Measurements from ENCODE around the gene TDRKH.

TDRKH gene

GRCh38 chr1:151820940-151821339 is 30.6 kb upstream of the TDRKH start:
- TF ChIP-seq ZFX (IDR thresholded peaks at IDR 0.05; ENCODE audit: borderline replicate concordance): no peak
- TF ChIP-seq CTCF (IDR thresholded peaks at IDR 0.05): no peak
- no peak overlapping the region for H3K27ac ChIP-seq

- TF ChIP-seq ZFX (IDR thresholded peaks at IDR 0.05; ENCODE audit: borderline replicate concordance) (no peak), CTCF (IDR thresholded peaks at IDR 0.05) (no peak)
- H3K27ac ChIP-seq: no peak overlapping the region
Measured at GRCh38 chr1:151819976-151820623, 29.8 kb upstream of the TDRKH start.

GRCh38 chr1:151819227-151819835 is 29.0 kb upstream of the TDRKH start:
- TF ChIP-seq ZFX (IDR thresholded peaks at IDR 0.05; ENCODE audit: borderline replicate concordance) (no peak), CTCF (IDR thresholded peaks at IDR 0.05) (no peak)
- H3K27ac ChIP-seq: no peak overlapping the region

- no peak overlapping the region for H3K27ac ChIP-seq
- TF ChIP-seq ZFX (IDR thresholded peaks at IDR 0.05; ENCODE audit: borderline replicate concordance): no peak
- TF ChIP-seq CTCF (IDR thresholded peaks at IDR 0.05): no peak
Measured at GRCh38 chr1:151817353-151817730, 27.0 kb upstream of the TDRKH start.

GRCh38 chr1:151816548-151817352 is 26.4 kb upstream of the TDRKH start:
- H3K27ac ChIP-seq: no peak overlapping the region
- no peak for TF ChIP-seq ZFX (IDR thresholded peaks at IDR 0.05; ENCODE audit: borderline replicate concordance)
- TF ChIP-seq CTCF (IDR thresholded peaks at IDR 0.05): no peak

- no peak overlapping the region for H3K27ac ChIP-seq
- TF ChIP-seq ZFX (IDR thresholded peaks at IDR 0.05; ENCODE audit: borderline replicate concordance) (no peak), CTCF (IDR thresholded peaks at IDR 0.05) (no peak)
Measured at GRCh38 chr1:151815716-151816327, 25.5 kb upstream of the TDRKH start.
